Measurements from ENCODE around the gene RRP1. TPM values are rescaled to one million over a fixed set of nuclear protein-coding genes. Genes with fewer than 3 reads are reported as not detected.

Gene RRP1
- total and polyA plus RNA-seq, 2 of the 13 experiments (the other 11 are each of a cell fraction or from before 2014, with no cell fraction given), result 20.1 to 35.1 TPM

- Histone ChIP-seq H3K4me2 (ENCODE audit: low read depth, low read length) (peak overlapping the region; percentile 92), H2AFZ (ENCODE audit: low read length) (no peak overlapping the region), H3K4me3 (replicated peaks in 1 of 3; ENCODE audit: insufficient read depth in 1 of 3, low read depth in 2 of 3, low read length in 3 of 3) (peak overlapping the region in 1 of 3 experiments; percentile 65; a peak in 3 of 6 replicates), H3K79me2 (ENCODE audit: insufficient read depth, low read length) (no peaks in the 10 kb centered on the region), H3K27me3 (ENCODE audit: control insufficient read depth in 1 of 2, insufficient read depth in 2 of 2, low read length in 2 of 2) (peaks cover 0 to 2% of the 10 kb centered on the region in 2 experiments; a peak in 2 of 5 replicates), H3K9ac (ENCODE audit: insufficient read depth, low read depth, low read length) (peak overlapping the region; percentile 27; the same call in 1 of the 2 replicates), H3K4me1 (ENCODE audit: insufficient read depth, low read length) (peaks cover 52% of the 10 kb centered on the region), H3K27ac (ENCODE audit: extremely low read length, insufficient read depth, low read length) (no peak overlapping the region), H3K36me3 (replicated peaks in 1 of 2; ENCODE audit: control insufficient read depth in 1 of 2, insufficient read depth in 2 of 2, low read length in 2 of 2) (no peaks in the 10 kb centered on the region; a peak in 1 of 5 replicates), H4K20me1 (ENCODE audit: insufficient read depth, low read length) (no peaks in the 10 kb centered on the region), H3K9me3 (ENCODE audit: low read length) (no peaks in the 10 kb centered on the region)
- intact Hi-C loops (cut with micrococcal nuclease; ENCODE audit: unreplicated experiment), result loop anchor here (2.0 to 10.0 kb wide), 2 partner anchors 103 to 127 kb away; no protein-coding TSS in a partner anchor
- DNase-seq (ENCODE audit: low spot score), result no peak
- CTCF ChIA-PET (ENCODE audit: low intra/inter-chr PET ratio, low total read pairs), result interaction anchor here (1.1 to 2.1 kb wide), 4 partner anchors 100 to 164 kb away, joined by 3 to 11 read pairs (median 10); no protein-coding TSS in a partner anchor
- POLR2A ChIA-PET, result no interaction called here
- BruUV-seq (replicated peaks), result no TSS peak
- no peak for FAIRE-seq
- WGBS (ENCODE audit: low lambda C conversion rate), result 61% methylated on average over 14 of the region's 24 CpGs
- peak; percentile 11 for ATAC-seq
- in situ Hi-C loops (cut with HindIII; ENCODE audit: extremely low pct_ligation_motif_present, low pct_unique_long_range_greater_than_20kb), result loop anchor here (5.0 kb wide), 1 partner anchor 126 kb away; no protein-coding TSS in a partner anchor
- TF ChIP-seq AGO2 (optimal IDR thresholded peaks at IDR 0.05; ENCODE audit: low read depth, low read length) (peak; percentile 42), PCBP1 (IDR thresholded peaks at IDR 0.05; ENCODE audit: borderline replicate concordance, low read depth, low read length) (peak; percentile 15; the same call in 1 of the 2 replicates), KLF9 (CRISPR knock-in tag; IDR thresholded peaks at IDR 0.05; ENCODE audit: low read depth) (no peak), ZSCAN29 (CRISPR knock-in tag; conservative IDR thresholded peaks at IDR 0.05) (no peak), CTCF (CRISPR knock-in tag; IDR thresholded peaks at IDR 0.05) (peak; percentile 5; the same call in 1 of the 2 replicates), ZNF280B (CRISPR knock-in tag; IDR thresholded peaks at IDR 0.05; ENCODE audit: borderline replicate concordance) (0 out of 2 replicates have a peak, but pooled peaks have one; percentile 9), TIGD3 (CRISPR knock-in tag; IDR thresholded peaks at IDR 0.05; ENCODE audit: borderline replicate concordance) (no peak), ZFP91 (CRISPR knock-in tag; IDR thresholded peaks at IDR 0.05; ENCODE audit: borderline replicate concordance) (peak; percentile 7; the same call in 1 of the 2 replicates), ZNF333 (CRISPR knock-in tag; IDR thresholded peaks at IDR 0.05; ENCODE audit: borderline replicate concordance) (peak; percentile 3; the same call in 1 of the 2 replicates), HMGXB4 (CRISPR knock-in tag; IDR thresholded peaks at IDR 0.05; ENCODE audit: borderline replicate concordance in 1 of 2, low read depth in 1 of 2) (0 out of 4 replicates have a peak, but pooled peaks of 1 of the 2 experiments have one; percentile 10), SRSF1 (optimal IDR thresholded peaks at IDR 0.05; ENCODE audit: low read depth, low read length) (peak; percentile 14), AGO1 (IDR thresholded peaks at IDR 0.05; ENCODE audit: low read depth, low read length, poor library complexity, severe bottlenecking) (peak; percentile 18)
Observed at GRCh38 chr21:43811262-43812105, 22.1 kb downstream of the RRP1 start.
